Measurements from ENCODE around the gene FAM120B. TPM values are rescaled to one million over a fixed set of nuclear protein-coding genes. Genes with fewer than 3 reads are reported as not detected.

Gene FAM120B
- total RNA-seq, 4 donors from 2014 or later, result 10.7 to 17.0 (median 13.5) TPM

DNA sequence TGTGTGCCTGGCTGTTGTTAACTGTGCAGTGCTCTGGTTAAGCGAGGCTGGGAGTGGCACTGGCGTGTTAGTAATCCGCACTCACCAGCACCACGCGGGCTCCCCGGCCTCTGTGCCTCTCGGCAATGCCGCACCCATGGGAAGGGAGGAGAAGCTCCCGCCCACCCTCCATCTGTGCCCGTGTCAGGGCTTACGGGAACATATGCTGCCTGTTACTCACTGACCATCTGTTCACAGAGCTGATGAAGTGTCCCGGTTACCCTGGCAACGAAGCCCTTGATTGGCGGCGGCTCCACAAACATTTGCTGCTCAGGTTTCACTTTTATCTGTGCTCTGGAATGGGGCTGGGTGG lies 131.8 kb downstream of the FAM120B start:
- H3K27ac ChIP-seq, result peak overlapping the region; percentile 84 to 97 (median 92)
- TF ChIP-seq, protein P1, sequence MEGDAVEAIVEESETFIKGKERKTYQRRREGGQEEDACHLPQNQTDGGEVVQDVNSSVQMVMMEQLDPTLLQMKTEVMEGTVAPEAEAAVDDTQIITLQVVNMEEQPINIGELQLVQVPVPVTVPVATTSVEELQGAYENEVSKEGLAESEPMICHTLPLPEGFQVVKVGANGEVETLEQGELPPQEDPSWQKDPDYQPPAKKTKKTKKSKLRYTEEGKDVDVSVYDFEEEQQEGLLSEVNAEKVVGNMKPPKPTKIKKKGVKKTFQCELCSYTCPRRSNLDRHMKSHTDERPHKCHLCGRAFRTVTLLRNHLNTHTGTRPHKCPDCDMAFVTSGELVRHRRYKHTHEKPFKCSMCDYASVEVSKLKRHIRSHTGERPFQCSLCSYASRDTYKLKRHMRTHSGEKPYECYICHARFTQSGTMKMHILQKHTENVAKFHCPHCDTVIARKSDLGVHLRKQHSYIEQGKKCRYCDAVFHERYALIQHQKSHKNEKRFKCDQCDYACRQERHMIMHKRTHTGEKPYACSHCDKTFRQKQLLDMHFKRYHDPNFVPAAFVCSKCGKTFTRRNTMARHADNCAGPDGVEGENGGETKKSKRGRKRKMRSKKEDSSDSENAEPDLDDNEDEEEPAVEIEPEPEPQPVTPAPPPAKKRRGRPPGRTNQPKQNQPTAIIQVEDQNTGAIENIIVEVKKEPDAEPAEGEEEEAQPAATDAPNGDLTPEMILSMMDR (IDR thresholded peaks at IDR 0.05 in 4 of 5, conservative IDR thresholded peaks at IDR 0.05 in 1 of 5), result no peak
- TF ChIP-seq POLR2A (IDR thresholded peaks at IDR 0.05), result peak; percentile 70 to 71
- no peaks in the 10 kb centered on the region for H3K27me3 ChIP-seq
- H3K9me3 ChIP-seq, result no peaks in the 10 kb centered on the region
- in situ Hi-C loops (cut with MboI; ENCODE audit: low sequenced_read_pairs in 4 of 4), result no loop called here
- intact Hi-C loops (cut with DNase I; ENCODE audit: low total_unique reads), result loop anchor here (2.0 kb wide), 2 partner anchors 66 to 84 kb away; no protein-coding TSS in a partner anchor
- peak; percentile 97 to 98 for DNase-seq
- H3K36me3 ChIP-seq, result no peaks in the 10 kb centered on the region
- peak; percentile 80 to 81 for ATAC-seq
- peak overlapping the region; percentile 23 to 38 (median 26) for H3K4me3 ChIP-seq
- peaks cover 34 to 58% of the 10 kb centered on the region in 2 donors for H3K4me1 ChIP-seq

GRCh38 chr6:170438861-170439260 lies 132.3 kb downstream of the FAM120B start:
- peaks cover 31 to 53% of the 10 kb centered on the region in 2 donors for H3K4me1 ChIP-seq
- H3K27ac ChIP-seq, result peak overlapping the region; percentile 84 to 97 (median 92)
- DNase-seq (no peak), ATAC-seq (no peak)
- no peak overlapping the region for H3K4me3 ChIP-seq
- intact Hi-C loops (cut with DNase I; ENCODE audit: low total_unique reads) (loop anchor here (1.0 to 2.0 kb wide), 3 partner anchors 66 to 395 kb away; no protein-coding TSS in a partner anchor), in situ Hi-C loops (cut with MboI; ENCODE audit: low sequenced_read_pairs in 4 of 4) (no loop called here)
- H3K36me3 ChIP-seq, result no peaks in the 10 kb centered on the region
- TF ChIP-seq, protein P1 (IDR thresholded peaks at IDR 0.05 in 4 of 5, conservative IDR thresholded peaks at IDR 0.05 in 1 of 5), result no peak
- no peak for TF ChIP-seq POLR2A (IDR thresholded peaks at IDR 0.05)
- H3K9me3 ChIP-seq, result no peaks in the 10 kb centered on the region
- no peaks in the 10 kb centered on the region for H3K27me3 ChIP-seq

- DNase-seq (peak; percentile 82 to 91), ATAC-seq (peak; percentile 72 to 76)
- no peak overlapping the region for H3K4me3 ChIP-seq
- in situ Hi-C loops (cut with MboI; ENCODE audit: low sequenced_read_pairs in 4 of 4), result no loop called here
- no peaks in the 10 kb centered on the region for H3K9me3 ChIP-seq
- TF ChIP-seq POLR2A (IDR thresholded peaks at IDR 0.05), result peak in 1 of 2 donors; percentile 36
- TF ChIP-seq, protein P1 (IDR thresholded peaks at IDR 0.05 in 4 of 5, conservative IDR thresholded peaks at IDR 0.05 in 1 of 5), result no peak
- intact Hi-C loops (cut with DNase I; ENCODE audit: low total_unique reads), result loop anchor here (1.0 to 5.0 kb wide), 4 partner anchors 67 to 395 kb away; no protein-coding TSS in a partner anchor
- peaks cover 30 to 45% of the 10 kb centered on the region in 2 donors for H3K4me1 ChIP-seq
- no peaks in the 10 kb centered on the region for H3K36me3 ChIP-seq
- H3K27me3 ChIP-seq, result no peaks in the 10 kb centered on the region
- peak overlapping the region; percentile 84 to 97 (median 92) for H3K27ac ChIP-seq
Observed at GRCh38 chr6:170439366-170440361, 133.1 kb downstream of the FAM120B start.

GRCh38 chr6:170440437-170440836 lies 133.9 kb downstream of the FAM120B start:
- no peak for TF ChIP-seq POLR2A (IDR thresholded peaks at IDR 0.05)
- TF ChIP-seq, protein P1 (IDR thresholded peaks at IDR 0.05 in 4 of 5, conservative IDR thresholded peaks at IDR 0.05 in 1 of 5), result no peak
- intact Hi-C loops (cut with DNase I; ENCODE audit: low total_unique reads) (loop anchor here (5.0 kb wide), 1 partner anchor 158 kb away; no protein-coding TSS in a partner anchor), in situ Hi-C loops (cut with MboI; ENCODE audit: low sequenced_read_pairs in 4 of 4) (no loop called here)
- Histone ChIP-seq H3K36me3 (no peaks in the 10 kb centered on the region), H3K27ac (peak overlapping the region; percentile 84 to 97 (median 92)), H3K9me3 (no peaks in the 10 kb centered on the region), H3K4me3 (no peak overlapping the region), H3K4me1 (peaks cover 34 to 42% of the 10 kb centered on the region in 2 donors), H3K27me3 (no peaks in the 10 kb centered on the region)
- ATAC-seq (no peak), DNase-seq (peak in 1 of 2 donors; percentile 16)

Data from gastrocnemius medialis (tissue), 4 donors.